ENCODE measurements around the gene CSTB.

DNA sequence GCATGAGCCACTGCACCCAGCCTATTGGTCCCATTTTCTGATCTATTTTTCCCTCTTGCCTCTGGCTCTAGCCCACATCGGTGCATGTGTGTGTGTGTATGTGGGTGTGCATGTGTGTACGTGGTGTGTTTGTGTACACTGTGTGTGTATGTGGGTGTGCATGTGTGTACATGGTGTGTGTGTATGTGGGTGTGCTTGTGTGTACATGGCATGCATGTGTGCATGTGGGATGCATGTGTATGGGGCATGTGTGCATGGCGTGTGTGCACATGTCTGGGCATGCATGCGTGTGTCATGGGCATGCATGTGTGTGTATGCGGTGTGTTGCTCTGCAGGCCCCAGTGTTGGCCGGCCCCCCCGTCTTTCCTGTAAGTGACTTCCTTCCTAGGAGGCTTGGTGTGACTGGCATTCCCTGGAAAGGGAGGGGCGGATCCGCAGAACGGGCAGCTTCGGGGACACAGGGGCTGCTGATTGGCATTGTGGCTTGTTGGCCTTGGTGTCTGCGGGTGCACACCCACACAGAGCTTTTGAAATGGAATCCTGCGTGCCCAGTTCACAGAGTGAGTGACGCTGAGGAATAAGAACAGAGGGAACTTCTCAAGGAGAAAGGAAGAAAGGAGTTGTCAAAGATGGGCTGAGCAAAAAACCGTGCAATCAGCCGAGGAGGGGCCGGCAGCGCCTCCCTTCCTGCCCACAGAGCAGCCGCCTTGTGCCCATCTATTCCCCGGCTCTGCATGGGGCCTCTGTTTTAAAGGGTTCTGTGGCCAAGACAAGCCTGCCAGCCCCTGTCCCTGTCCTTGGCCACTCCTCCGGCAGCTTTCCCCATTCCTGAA lies 49.2 kb downstream of the CSTB start:
- TF ChIP-seq, protein P1, sequence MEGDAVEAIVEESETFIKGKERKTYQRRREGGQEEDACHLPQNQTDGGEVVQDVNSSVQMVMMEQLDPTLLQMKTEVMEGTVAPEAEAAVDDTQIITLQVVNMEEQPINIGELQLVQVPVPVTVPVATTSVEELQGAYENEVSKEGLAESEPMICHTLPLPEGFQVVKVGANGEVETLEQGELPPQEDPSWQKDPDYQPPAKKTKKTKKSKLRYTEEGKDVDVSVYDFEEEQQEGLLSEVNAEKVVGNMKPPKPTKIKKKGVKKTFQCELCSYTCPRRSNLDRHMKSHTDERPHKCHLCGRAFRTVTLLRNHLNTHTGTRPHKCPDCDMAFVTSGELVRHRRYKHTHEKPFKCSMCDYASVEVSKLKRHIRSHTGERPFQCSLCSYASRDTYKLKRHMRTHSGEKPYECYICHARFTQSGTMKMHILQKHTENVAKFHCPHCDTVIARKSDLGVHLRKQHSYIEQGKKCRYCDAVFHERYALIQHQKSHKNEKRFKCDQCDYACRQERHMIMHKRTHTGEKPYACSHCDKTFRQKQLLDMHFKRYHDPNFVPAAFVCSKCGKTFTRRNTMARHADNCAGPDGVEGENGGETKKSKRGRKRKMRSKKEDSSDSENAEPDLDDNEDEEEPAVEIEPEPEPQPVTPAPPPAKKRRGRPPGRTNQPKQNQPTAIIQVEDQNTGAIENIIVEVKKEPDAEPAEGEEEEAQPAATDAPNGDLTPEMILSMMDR (IDR thresholded peaks at IDR 0.05), result no peak
- no peak for TF ChIP-seq ETV6 (CRISPR knock-in tag; IDR thresholded peaks at IDR 0.05)
- TF ChIP-seq, protein P2, sequence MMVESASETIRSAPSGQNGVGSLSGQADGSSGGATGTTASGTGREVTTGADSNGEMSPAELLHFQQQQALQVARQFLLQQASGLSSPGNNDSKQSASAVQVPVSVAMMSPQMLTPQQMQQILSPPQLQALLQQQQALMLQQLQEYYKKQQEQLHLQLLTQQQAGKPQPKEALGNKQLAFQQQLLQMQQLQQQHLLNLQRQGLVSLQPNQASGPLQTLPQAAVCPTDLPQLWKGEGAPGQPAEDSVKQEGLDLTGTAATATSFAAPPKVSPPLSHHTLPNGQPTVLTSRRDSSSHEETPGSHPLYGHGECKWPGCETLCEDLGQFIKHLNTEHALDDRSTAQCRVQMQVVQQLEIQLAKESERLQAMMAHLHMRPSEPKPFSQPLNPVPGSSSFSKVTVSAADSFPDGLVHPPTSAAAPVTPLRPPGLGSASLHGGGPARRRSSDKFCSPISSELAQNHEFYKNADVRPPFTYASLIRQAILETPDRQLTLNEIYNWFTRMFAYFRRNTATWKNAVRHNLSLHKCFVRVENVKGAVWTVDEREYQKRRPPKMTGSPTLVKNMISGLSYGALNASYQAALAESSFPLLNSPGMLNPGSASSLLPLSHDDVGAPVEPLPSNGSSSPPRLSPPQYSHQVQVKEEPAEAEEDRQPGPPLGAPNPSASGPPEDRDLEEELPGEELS (CRISPR knock-in tag; IDR thresholded peaks at IDR 0.05), result no peak

Data from WTC11 (cell line).